GM21390 (cell line): Measurements from ENCODE around the gene C17orf107.
"Not testable (repeated sequence)": the region's sequence is repeated elsewhere in the genome, so short reads cannot be mapped to it uniquely, and the experiment has no call there.

ENCODE experiments used
- ATAC-seq: cut with Tn5 transposase; IDR thresholded peaks from one replicate; pipeline ENCODE4 v1.9.1; 2021; ENCODE audit not compliant: unreplicated experiment

C17orf107 gene

DNA sequence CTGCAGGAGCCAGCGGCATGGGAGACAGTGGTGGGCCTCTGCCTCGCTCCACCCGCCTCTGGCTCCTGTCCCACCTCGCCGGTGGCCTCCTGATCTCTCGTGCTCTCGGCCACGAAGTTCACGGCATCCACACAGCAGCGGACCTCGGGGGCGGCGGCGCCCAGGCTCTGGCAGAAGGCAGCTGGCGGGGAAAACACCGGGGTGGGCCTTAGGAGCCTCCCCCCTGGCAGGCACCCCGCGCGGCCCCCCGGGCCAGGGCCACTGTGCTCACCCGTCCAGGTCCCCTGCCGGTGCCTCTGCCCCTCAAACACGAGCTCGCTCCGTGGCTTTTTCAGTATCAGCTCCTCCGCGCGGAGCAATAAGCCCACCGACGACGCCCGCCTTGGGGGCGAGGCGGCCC, 409 bp upstream of the C17orf107 start:
- ATAC-seq = no peak

GRCh38 chr17:4900231-4901107, 1.1 kb downstream of the C17orf107 start:
- ATAC-seq = no peak

DNA sequence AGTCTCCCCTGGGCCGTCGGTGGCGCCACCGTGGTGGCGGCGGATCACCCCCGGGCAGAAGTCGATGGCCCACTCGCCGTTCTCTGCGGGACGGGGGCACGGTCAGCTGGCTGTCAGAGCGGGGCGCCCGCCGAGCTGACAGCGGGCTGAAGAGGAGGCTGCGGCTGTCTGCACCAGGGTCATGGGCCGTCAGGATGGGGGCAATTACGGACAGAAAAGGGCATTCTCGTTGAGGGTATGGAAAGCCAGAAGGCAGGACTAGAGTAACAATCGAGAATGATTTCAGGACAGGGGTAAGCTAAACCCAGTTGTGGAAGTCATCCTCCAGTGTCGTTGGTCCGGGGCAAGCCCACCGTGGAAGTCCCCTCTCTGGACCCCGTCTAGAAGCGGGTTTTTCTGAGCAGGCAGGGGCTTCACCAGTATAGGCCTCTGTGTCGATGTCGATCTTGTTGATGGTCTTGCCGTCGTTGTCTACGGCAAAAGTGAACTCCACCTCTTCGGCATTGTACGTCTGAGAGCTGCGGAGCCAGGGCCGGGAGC, 1.8 kb downstream of the C17orf107 start:
- ATAC-seq = no peak

- ATAC-seq = no peak
Measured at GRCh38 chr17:4901648-4902344, 2.5 kb downstream of the C17orf107 start.

DNA sequence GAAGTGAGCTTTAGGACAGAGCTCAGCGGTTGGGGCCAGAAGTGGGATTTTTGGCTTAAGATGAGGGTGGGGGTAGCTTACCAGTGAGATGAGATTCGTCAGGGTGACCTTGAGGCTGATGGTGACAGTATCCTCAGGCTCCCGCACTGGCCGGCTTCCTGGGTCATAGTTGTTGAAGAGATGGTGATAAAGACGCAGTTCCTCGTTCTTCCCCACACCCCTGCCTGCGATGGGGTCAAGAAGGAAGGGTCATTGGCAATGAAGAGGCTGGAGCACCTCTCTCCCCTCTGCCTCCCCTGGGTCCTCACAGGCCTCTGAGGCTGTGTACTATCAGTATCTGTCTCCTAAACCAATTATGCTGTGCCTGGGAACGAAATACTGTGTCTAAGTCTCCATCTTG, 3.2 kb downstream of the C17orf107 start:
- no peak for ATAC-seq

- no peak for ATAC-seq
Measured at GRCh38 chr17:4903051-4903818, 3.9 kb downstream of the C17orf107 start, which contains the start of gene CHRNE. Gene CHRNE, minus strand, starts transcription at chr17:4903098. Its CDS starts 35 bp downstream, at chr17:4903063.

GRCh38 chr17:4906642-4907041, 7.3 kb downstream of the C17orf107 start:
- ATAC-seq = not testable (repeated sequence)

- no peak for ATAC-seq
Measured at GRCh38 chr17:4908301-4908700, 9.0 kb downstream of the C17orf107 start.

DNA sequence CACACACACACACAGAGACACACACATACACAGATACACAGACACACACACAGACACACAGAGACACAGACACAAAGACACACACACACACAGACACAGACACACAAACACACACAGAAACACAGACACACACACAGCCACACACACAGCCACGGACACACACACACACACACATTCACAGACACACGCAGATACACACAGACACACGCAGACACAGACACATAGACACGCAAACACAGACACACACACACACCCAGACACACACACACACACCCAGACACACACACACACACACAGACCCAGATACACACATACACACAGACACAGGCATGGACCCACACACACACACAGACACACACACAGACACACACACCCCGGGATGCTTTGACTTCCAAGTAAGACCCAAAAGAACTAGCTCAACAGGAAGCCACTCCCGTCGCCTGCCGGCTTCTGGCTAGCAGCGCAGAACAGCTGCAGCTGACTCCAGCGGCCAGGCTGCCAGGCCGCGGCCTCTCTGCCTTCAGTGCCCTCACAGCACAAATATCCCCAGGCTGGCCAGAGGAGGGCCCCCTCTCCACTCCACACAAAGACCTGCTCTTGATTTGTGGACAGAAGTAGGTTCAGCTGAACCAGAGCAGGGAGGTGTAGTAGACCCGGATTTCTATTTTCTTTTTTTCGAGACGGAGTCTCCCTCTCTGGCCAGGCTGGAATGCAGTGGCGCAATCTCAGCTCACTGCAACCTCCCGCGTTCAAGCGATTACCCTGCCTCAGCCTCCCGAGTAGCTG, 9.6 kb downstream of the C17orf107 start:
- no peak for ATAC-seq

DNA sequence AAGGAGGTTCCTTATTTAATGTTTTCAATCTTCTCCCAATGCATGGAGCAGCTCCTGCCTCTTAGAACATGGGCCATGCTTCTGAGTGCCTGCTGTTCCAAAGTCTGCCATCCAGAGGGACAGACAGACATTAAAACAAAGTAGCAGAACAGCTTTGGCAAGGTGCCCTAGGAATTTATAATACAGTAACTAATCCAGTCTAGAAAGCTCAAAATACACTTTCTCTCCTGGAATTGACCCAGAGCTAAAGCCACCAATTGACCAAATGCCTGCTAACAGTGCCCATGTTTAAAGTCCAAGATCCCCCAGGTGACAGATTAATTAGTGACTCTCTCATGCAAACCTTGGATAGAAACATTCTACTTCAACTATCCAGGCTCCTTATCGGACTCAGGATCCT, 14.7 kb downstream of the C17orf107 start:
- no peak for ATAC-seq

DNA sequence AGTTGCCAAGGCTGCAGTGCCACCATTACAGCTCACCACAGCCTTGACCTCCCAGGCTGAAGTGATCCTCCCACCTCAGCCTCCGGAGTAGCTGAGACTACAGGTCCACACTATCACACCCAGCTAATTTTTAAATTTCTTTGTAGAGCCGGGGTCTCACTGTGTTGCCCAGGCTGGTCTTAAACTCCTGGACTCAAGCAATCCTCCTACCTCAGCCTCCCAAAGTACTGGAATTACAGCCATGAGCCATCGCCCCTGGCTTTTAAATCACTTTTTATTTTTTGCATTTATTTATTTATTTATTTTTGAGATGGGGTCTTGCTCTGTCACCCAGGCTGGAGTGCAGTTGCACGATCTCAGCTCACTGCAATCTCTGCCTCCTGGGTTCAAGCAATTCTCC, 15.2 kb downstream of the C17orf107 start:
- ATAC-seq = not testable (repeated sequence)

GRCh38 chr17:4919511-4920047, 20.2 kb downstream of the C17orf107 start:
- ATAC-seq = no peak

DNA sequence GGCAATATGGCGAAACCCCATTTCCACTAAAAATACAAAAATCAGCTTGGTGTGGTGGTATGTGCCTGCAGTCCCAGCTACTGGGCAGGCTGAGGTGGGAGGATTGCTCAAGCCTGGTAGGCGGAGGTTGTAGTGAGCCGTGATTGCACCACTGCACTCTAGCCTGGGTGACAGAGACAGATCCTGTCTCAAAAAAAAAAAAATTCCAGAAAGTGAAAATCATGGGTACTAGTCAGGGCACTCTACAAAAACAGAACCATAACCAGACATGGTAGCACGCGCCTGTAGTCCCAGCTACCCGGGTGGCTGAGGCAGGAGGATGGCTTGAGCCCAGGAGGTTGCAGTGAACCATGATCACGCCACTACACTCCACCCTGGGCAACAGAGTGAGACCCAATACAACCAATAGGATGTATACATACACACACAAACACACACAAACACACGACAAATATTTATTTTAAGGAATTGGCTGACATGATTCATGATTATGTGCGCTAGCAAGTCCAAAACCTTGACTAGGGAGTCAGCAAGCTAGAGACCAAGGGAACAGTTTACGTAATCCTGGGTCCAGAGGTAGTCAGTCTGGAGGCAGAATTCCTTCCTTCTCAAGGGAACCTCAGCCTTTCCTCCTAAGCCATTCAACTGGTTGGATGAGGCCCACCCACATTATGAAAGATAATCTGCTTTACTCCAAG, 21.2 kb downstream of the C17orf107 start:
- no peak for ATAC-seq

DNA sequence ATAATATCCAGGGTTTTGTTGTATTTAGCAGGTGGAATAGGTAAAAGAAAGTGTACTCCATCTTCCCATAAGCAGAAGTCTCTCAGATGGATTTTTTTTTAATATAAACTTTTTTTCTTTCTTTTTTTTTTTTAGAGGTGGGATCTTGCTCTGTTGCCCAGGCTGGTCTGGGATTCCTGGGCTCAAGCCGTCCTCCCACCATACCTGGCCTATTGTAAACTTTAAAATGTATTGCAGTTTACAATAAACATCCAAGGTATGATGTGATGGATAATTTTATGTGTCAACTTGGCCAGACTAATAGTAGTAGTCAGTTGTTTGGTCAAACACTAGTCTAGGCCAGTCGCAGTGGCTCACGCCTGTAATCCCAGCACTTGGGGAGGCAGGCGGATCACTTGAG, 22.0 kb downstream of the C17orf107 start:
- no peak for ATAC-seq

GRCh38 chr17:4926577-4927335, 27.4 kb downstream of the C17orf107 start:
- ATAC-seq = not testable (repeated sequence)

DNA sequence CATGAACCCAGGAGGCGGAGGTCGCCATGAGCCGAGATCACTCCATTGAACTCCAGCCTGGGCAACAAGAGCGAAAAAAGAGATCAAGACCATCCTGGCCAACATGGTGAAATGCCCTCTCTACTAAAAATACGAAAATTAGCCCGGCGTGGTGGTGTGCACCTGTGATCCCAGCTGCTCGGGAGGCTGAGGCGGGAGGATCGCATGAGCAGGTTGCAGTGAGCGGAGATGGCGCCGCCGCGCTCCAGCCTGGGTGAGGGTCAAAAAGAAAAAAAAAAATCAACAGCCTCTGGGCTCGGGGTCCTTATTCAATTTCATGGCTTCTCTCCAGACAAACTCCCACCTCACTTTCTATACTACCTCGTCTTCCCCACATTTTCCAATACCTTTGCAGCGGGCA, 29.5 kb downstream of the C17orf107 start:
- ATAC-seq = no peak

DNA sequence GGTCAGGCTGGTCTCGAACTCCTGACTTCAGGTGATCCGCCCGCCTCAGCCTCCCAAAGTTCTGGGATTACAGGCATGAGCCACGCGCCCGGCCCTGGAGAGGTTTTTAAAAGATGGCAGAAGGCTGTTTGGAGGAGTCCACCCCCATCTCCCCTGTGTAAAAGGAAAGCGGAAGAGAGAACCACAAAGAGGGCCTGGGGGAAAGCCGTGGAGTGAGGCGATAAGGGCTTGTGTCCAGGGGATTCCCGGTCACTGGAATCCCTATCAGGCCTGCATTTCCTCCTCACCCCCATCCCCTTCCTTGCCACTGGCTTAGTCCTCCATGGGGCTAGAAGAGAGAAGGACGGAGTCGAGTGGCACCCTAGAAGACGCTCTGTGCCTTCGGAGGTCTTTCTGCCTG, 32.6 kb downstream of the C17orf107 start, which contains the start of gene GP1BA:
TSS of gene GP1BA (plus strand) at position 315 of the 400 bp plus-strand sequence. CDS start 328 bp downstream, outside the sequence.
- no peak for ATAC-seq

- ATAC-seq = no peak
Measured at GRCh38 chr17:4932756-4933155, 33.4 kb downstream of the C17orf107 start.

GRCh38 chr17:4933646-4934045, 34.3 kb downstream of the C17orf107 start:
- no peak for ATAC-seq
